Gastrocnemius medialis (tissue), 4 donors: ENCODE measurements around the gene GLB1L.

Source experiments
- POLR2A ChIP-seq, 2 donors: fragments of 450-650 bp; IDR thresholded peaks; one replicate each; pipeline ENCODE4 v1.6.1; 2017; ENCODE audit warnings: antibody characterized with exemption in 2 of 2, mild to moderate bottlenecking in 2 of 2, moderate library complexity in 2 of 2
- TF ChIP-seq, protein P1 (sequence below), 5 experiments: fragments of 450-650 bp in 3 of 5; fragments of 200-600 bp in 2 of 5; sonication (generic) in 2 of 5; IDR thresholded peaks in 4 of 5; conservative IDR thresholded peaks in 1 of 5; 1 replicate in 4 of 5; 2 replicates in 1 of 5; pipeline ENCODE4 v1.5.1; 2016 to 2019; ENCODE audit warnings: antibody characterized with exemption in 5 of 5, mild to moderate bottlenecking in 3 of 5, moderate library complexity in 3 of 5

DNA sequence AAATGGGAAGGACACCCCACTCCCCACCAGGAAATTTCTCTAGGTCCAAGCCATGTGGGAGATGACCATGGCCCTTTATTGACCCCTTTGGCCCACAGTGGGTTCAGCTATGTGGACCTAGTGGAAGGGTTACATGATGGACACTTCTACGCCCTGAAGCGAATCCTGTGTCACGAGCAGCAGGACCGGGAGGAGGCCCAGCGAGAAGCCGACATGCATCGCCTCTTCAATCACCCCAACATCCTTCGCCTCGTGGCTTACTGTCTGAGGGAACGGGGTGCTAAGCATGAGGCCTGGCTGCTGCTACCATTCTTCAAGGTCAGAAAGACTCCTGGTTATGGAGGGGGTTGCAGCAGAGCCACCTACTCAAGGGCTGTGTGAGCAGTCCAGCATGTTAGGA is 1.3 kb upstream of the GLB1L start:
- TF ChIP-seq POLR2A (IDR thresholded peaks at IDR 0.05) = no peak
- TF ChIP-seq, protein P1, sequence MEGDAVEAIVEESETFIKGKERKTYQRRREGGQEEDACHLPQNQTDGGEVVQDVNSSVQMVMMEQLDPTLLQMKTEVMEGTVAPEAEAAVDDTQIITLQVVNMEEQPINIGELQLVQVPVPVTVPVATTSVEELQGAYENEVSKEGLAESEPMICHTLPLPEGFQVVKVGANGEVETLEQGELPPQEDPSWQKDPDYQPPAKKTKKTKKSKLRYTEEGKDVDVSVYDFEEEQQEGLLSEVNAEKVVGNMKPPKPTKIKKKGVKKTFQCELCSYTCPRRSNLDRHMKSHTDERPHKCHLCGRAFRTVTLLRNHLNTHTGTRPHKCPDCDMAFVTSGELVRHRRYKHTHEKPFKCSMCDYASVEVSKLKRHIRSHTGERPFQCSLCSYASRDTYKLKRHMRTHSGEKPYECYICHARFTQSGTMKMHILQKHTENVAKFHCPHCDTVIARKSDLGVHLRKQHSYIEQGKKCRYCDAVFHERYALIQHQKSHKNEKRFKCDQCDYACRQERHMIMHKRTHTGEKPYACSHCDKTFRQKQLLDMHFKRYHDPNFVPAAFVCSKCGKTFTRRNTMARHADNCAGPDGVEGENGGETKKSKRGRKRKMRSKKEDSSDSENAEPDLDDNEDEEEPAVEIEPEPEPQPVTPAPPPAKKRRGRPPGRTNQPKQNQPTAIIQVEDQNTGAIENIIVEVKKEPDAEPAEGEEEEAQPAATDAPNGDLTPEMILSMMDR (IDR thresholded peaks at IDR 0.05 in 4 of 5, conservative IDR thresholded peaks at IDR 0.05 in 1 of 5) = no peak
